ENCODE results near the gene CLCNKA.
"Not testable (repeated sequence)": the region's sequence is repeated elsewhere in the genome, so short reads cannot be mapped to it uniquely, and the experiment has no call there.

The CLCNKA gene

GRCh38 chr1:16021681-16022080 lies at the start of gene CLCNKA:
Gene CLCNKA (plus strand): TSS chr1:16022036. CDS start chr1:16022620, 584 bp downstream.
- no peak for DNase-seq (ENCODE audit: low read depth in 2 of 3, low spot score in 1 of 3)

- no peak for DNase-seq (ENCODE audit: low read depth in 2 of 3, low spot score in 1 of 3)
Observed at GRCh38 chr1:15972409-15972808, 49.4 kb upstream of the CLCNKA start.

- no peak for DNase-seq (ENCODE audit: low read depth in 2 of 3, low spot score in 1 of 3)
Observed at GRCh38 chr1:15973772-15974171, 48.1 kb upstream of the CLCNKA start.

GRCh38 chr1:15974855-15975254 lies 47.0 kb upstream of the CLCNKA start:
- no peak for DNase-seq (ENCODE audit: low read depth in 2 of 3, low spot score in 1 of 3)

- DNase-seq (ENCODE audit: low read depth in 2 of 3, low spot score in 1 of 3), result peak in 2 of 3 donors; percentile 51 to 74
Observed at GRCh38 chr1:15975358-15975804, 46.5 kb upstream of the CLCNKA start.

GRCh38 chr1:15975805-15976680 lies 45.8 kb upstream of the CLCNKA start, which contains the start of gene ZBTB17:
Gene ZBTB17 (minus strand): TSS chr1:15976101. CDS start chr1:15948495, 27,606 bp downstream.
- DNase-seq (ENCODE audit: low read depth in 2 of 3, low spot score in 1 of 3), result peak; percentile 89 to 95 (median 95)

GRCh38 chr1:15977947-15978346 lies 43.9 kb upstream of the CLCNKA start:
- DNase-seq (ENCODE audit: low read depth in 2 of 3, low spot score in 1 of 3), result not testable (repeated sequence)

GRCh38 chr1:15981679-15982078 lies 40.2 kb upstream of the CLCNKA start:
- DNase-seq (ENCODE audit: low read depth in 2 of 3, low spot score in 1 of 3), result no peak

- no peak for DNase-seq (ENCODE audit: low read depth in 2 of 3, low spot score in 1 of 3)
Observed at GRCh38 chr1:15983275-15983674, 38.6 kb upstream of the CLCNKA start.

GRCh38 chr1:15985611-15986297 lies 36.1 kb upstream of the CLCNKA start:
- no peak for DNase-seq (ENCODE audit: low read depth in 2 of 3, low spot score in 1 of 3)

GRCh38 chr1:15988856-15989736 lies 32.7 kb upstream of the CLCNKA start:
- DNase-seq (ENCODE audit: low read depth in 2 of 3, low spot score in 1 of 3), result no peak

- DNase-seq (ENCODE audit: low read depth in 2 of 3, low spot score in 1 of 3), result no peak
Observed at GRCh38 chr1:15989776-15990175, 32.1 kb upstream of the CLCNKA start.

GRCh38 chr1:15991427-15992186 lies 30.2 kb upstream of the CLCNKA start:
- DNase-seq (ENCODE audit: low read depth in 2 of 3, low spot score in 1 of 3), result no peak

- DNase-seq (ENCODE audit: low read depth in 2 of 3, low spot score in 1 of 3), result no peak
Observed at GRCh38 chr1:15992187-15992553, 29.7 kb upstream of the CLCNKA start.

GRCh38 chr1:15992582-15993500 lies 29.0 kb upstream of the CLCNKA start:
- DNase-seq (ENCODE audit: low read depth in 2 of 3, low spot score in 1 of 3), result no peak

- DNase-seq (ENCODE audit: low read depth in 2 of 3, low spot score in 1 of 3), result no peak
Observed at GRCh38 chr1:15993666-15994065, 28.2 kb upstream of the CLCNKA start.

- DNase-seq (ENCODE audit: low read depth in 2 of 3, low spot score in 1 of 3), result no peak
Observed at GRCh38 chr1:15994081-15994480, 27.8 kb upstream of the CLCNKA start.

- peak in 2 of 3 donors; percentile 35 to 47 for DNase-seq (ENCODE audit: low read depth in 2 of 3, low spot score in 1 of 3)
Observed at GRCh38 chr1:15994590-15995351, 27.1 kb upstream of the CLCNKA start.
